Stimulated activated CD4-positive, alpha-beta T cell treated with anti-CD3 and anti-CD28 coated beads, Interleukin-2, amount 100 ng/mL, for 24 hours (primary cell): ENCODE results near the gene GABBR2.
A peak's percentile ranks its signal among the peaks of the same experiment; 100 is the strongest.

Experiments
- DNase-seq, 2 donors: peaks; one replicate each; pipeline ENCODE4 v3.0.0-alpha.2; 2020

GABBR2 gene

DNA sequence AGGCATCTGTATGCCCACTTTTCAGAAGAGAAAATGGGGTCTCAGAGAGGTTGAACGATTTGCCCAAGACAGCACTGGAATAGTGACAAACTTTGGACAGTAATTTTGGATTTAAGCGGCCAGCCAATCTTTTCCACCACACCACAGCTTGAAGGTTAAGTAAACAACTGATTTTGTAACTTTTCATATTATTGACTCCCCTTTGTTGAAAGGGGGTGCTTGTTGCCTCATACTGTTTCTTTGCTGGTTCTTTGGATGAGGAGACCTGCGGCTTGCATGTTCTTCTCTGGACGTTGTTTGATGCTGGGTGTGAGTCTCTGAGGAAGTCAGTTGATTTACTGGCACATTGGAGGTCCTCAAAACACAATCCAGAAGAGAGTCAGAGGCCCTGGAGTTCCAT, 11.7 kb upstream of the GABBR2 start:
- DNase-seq = no peak

DNA sequence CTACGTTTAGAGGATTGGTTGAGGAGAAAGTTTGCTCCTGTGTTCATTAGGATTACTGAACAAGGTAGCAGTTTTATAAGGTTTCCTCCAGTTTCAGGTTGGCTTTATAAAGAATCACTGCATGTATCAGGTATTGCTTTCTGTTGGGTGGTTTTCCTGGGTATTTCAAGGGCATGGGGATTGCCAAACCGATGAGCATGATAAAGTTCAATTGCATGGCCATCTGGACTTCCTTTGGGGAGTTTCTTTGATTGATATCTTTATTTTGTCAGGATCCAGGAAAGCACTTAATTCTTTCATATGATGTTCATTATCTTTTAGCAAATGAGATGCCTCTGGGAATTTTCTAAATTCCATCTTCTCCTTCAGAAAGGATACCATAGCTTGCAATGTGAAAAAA, 10.3 kb upstream of the GABBR2 start:
- DNase-seq = no peak

DNA sequence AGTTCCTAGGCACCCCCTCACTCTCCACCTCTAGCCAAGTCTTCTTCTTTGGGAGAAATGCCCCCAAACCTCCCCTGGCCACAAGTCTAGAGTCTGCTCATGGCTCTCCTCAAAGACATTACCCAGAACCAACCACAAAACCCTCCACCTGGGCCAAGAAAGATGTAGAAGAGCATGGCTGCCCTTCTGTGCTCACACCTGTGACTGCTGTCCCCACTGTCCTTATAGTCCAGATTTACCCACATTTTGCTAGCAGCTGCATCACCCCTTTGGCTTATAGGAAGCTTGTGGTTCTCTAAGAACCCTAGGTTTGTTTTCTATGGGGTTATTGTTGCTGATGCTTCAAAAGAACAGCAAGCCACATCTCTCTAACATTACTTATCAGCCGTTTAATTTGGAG, 6.1 kb upstream of the GABBR2 start:
- no peak for DNase-seq

DNA sequence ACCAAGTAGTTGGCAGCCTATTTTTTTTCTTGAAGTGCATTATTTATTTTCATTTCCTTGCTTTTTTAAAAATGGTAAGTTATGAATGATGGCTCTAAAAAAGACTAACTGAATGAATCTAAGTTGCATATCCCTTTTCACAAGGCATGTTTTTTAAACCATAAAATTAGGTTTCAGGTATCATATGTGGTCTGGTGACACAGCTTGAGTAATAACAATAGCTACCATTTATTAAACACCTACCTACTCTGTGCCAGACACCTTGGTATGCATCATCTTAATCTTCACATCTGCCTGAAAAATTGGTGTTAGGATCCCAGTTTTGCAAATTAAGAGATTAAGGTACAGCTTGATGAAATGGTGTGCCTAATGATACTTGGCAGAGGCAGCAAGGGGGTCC, 4.3 kb upstream of the GABBR2 start:
- no peak for DNase-seq

DNA sequence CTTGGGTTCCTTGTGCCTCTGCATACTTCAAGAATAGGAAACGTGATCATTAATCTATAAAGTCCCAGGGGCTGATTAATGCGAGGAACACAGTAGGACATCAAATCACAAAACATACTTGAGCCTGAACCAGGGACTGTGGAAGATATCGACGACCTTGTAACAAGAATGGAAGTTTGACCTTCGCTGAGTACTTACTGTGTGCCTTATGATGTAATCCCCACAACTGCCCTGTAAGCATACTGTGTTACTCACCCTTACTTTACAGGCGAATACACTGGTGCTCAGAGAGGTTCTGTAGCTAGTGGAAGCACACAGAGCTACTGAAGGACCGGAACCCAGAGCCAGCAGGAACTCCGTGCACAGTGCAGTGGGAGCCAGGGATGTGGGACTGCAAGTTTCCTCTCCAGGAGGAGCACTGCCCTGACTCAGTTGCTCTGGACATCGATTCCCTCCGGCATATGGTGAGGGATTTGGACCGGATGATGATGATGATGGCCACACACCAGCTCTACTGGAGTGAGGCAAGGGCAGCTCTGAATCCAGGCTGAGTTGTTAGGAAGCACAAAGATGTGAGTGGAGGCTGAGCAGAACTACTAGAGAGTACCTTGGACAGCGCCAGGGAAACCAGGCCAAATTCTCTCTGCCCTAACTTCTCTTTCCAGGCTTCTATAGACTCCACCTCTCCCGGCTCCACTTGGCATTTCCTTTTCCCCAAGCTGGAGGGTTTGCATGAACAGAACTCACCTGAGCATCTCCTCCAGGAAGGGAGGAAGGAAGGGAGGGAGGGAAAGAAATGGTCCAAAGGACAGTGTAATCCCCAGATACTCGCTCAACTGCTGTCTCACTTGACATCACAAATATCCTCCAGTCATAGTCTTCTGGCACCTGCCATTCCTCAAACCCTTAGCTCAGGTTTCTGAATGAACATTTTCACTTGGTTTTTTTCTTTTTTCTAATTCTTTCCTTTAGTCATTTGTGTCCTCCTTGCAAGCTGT, 1.5 kb upstream of the GABBR2 start:
- no peak for DNase-seq

DNA sequence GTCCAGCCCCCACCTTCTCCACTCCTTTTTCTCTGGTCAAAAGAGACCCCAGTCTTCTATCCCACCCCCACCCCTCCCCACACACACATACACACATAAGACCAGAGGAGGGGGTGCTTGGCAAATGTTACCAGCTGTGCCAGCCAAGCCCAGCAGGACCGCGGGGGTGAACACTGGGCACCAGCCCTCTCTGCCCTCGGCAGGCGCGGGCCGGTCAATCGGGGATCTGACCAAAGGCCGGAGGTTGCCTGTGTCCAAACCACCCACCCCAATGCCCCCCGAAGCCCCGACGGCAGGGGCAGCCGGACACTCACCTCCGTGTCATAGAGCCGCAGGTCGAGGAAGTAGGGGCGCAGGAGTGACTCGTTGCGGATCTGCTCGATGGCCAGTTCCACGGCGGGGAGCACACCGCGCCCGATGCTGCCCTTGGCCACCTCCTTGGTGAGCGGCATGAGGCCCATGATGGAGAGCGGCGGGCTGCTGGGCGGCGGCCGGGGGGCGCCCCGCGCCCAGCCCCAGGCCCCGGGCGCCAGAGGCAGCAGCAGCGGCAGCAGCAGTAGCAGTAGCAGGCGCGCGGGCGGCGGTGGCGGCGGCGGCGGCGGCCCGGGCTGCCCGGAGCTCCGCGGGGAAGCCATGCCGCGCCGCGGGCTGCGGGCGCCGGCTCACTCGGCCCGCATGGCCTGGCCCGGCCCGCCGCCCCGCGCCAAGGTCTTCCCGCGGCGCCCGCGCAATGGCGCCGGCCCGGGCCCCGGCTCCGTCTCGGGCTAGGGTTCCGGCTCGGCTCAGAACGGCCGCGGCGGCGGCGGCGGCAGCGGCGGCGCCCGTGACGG, 417 bp downstream of the GABBR2 start:
- DNase-seq = peak in 1 of 2 donors; percentile 18

DNA sequence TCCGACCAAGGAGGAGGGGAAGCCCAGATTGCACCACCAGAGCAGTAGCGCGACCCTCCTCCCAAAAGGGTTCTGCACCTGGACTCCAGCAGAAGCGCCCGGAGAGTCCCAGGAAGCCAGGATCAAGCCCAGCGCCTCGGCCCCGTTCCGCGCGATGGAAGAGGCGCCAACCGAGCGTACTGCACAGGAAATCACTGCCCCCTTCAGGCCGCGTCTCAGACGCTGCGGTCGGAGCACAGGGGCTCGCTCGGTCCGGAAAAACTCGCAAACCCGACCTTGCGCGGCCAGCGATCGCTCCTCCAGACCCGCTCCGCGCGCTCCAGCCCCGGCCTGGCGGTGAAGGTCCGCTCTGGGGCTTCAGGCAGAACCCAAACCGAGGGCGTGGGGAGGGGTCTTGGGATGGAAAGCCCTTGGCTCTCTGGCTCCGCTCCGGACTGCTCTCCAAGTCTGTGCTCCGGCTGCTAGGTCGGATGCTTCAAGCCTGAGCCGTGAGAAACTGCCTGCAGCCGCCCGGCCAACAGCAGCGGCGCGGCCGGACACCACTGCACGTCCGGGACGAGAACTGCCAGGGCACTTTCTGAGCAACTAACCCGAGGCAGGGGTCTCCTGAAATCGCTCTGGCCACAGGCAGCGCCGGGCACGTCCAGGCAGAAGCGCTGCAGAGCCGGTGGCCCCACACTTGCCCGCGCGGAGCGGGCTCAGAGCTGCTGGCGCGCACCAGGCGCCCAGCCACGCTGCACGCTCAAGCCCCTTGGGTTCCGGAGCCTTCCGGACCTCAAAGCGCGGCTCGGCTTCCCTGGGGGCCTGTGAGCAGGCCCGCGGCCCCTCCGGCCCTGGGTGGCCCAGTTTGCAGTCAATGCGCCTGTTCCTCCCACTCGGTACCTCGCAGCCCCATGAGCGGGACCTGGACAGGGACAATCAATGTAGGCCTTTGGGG, 1.3 kb downstream of the GABBR2 start:
- DNase-seq = peak in 1 of 2 donors; percentile 58

DNA sequence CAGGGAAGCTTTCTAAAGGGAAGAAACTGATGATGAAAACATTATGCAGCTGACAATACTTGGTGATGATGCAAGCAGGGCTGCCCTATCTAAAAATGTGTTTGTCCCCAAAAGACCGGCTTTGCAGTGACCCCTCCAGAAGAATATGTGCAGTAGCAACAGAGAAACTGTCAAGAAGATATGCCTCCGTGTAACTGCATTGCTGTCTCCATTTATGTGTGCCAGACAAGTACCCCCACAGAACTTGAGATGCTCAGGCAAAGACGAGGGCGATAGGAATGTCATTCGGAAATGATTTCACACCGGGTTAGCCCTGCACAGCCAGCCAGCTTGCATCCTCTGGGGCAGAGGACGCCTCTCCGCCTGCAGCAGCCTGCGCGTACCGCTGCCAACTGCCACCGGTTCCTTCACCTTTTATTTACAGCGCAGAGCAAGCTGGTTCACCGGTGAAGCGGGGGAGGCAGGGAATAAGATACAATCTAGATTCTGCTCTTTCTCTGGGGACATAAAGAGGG, 2.0 kb downstream of the GABBR2 start:
- DNase-seq = no peak

DNA sequence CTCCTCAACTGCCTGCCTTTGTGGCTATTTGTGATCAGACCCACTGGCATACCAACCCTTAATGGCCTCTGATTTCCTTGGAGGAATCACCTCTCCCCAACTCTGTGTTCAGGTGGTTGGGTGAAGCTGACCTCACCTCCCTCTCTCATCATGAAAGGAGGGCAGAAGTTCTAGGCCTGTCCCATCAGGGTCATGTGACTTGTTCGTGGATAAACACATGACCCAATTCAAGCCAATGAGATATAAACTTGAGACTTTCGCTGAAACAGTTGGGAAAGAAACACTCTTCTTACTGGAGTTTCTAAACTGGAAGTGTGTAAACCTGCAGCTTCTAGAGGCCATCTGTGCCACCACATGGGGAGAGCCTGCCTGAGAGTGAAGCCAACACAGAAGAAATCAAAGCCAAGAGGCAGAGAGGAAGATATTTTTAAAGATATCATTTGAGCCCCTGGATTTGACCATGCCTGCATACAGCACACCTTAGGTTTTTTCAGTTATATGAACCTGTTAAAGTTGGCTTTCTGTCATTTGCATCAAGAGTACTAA, 5.8 kb downstream of the GABBR2 start:
- DNase-seq = no peak

DNA sequence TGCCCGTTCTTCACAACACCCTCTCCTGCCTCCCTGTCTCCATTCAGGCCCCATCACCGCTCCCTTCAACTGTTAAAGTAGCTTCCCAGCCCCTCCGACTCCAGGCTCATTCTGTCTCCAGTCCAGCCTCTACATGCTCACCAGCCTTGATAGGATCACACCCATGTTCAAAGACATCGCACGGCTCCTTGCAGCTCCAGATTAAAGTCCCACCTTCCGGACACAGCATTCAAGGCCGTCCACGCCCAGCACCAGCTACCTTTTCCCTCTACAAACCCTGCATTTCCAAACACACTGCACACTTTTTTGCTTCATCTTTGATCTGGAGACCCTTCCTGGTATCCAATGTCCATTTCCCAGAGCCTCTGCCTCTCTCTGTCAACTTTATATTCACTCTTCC, 6.4 kb downstream of the GABBR2 start:
- no peak for DNase-seq

DNA sequence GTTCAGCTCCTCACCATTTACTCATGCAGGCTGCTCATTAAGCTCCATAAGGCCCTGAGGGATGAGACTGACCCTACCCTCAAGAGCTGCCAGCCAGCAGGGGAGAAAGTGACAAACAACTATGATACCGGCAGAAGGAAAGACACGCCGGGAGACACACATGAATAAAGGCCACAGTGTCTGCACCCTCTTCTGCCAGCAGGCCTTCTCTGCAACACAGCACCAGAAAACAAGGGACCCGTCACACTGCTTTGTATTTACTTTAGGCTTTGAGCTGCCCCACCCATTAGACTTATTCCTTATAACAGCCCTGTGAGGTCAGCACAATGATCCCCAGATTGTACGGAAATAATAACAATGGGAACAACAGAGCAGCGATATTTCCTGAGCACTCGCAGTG, 7.2 kb downstream of the GABBR2 start:
- no peak for DNase-seq

DNA sequence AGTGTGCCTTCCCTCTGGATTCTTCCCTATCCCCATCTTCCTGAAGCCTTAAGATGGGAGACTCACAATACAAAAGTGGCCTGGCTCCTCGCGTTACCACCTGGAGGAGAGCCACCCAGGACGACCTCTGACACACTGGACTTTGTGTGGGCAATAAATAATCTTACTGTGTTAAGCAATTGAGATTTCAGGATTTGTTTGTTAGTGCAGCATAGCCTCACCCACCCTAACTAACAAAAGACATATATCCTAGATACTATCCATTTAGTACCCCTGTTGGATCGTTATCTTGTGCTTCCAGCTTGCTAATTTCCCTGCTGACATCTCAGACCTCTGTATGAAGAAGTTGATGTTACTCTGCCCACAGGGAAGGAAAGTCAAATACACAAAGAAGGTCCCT, 7.9 kb downstream of the GABBR2 start:
- DNase-seq = no peak

DNA sequence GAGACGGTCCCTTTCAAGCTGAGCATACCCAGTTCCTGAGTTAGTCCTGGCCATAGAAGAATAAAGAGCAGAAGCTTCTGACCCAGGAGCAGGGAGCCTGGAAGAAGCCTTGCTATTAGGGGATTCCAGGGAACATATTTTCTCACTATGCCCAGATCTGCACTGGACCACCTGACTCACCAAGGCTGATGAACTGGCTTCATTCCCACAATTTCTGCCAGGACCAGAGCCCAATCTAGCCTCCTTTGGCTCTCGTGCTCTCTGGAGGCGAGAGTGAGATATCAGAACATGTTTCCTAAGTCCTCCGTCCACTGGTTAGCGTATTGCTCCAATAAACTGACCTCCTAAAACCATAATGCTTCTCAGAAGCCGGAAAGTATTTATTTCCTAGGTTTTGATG, 9.9 kb downstream of the GABBR2 start:
- DNase-seq = no peak

DNA sequence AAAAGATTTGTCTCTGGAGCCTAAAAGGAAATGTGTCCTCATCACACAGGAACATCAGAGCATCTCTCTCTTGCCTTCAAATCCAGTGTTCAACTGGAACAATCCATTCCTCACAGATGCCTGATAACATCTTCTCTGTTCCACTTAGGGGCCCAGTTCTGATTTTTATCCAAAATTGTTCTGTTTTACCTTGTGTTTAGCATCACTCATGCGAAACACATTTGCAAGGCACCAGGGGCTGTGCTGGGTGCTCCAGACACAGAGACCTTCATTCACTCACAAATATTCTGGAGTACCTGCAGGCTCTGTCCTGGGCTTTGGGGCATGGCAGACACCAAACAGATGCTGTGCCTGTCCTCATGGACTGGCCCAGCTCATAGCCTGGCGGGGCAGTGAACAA, 13.8 kb downstream of the GABBR2 start:
- DNase-seq = no peak

DNA sequence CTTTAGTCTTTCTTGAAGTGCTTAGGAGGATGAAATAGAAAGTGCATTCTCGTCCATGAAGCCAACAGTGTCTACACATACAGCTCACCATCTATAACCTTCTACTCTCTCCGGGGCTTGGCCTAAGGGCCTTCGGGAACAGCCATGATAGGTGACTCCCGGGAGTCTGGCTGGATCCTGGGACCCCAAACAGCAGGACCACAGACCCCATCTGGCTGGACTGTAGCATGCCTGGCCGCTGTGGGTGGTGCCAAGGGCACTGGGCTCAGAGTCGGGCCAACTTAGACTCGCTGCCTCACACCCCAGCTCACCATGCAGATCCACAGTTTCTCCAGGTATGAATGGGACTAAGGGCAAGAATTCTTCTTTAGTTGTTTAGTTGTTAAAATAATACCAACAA, 16.3 kb downstream of the GABBR2 start:
- DNase-seq = no peak

DNA sequence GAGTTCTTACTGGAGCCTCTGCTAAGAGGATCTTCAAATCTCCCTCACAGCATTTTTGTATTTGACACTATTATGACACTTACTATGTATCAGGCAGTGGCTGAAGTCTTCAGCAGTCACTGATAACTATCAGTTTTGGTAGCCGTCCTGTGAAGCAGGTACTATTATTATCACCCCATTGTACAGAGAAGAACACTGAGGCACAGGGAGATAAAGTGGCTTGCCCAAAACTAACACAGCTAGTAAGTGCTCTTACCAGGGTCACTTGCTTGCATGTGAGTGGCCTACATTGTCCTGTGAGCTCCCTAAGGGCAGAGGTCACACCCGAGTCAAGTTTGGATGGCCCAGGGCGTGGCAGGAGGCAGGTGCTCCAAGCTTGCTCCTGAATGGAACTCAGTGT, 16.8 kb downstream of the GABBR2 start:
- DNase-seq = no peak

DNA sequence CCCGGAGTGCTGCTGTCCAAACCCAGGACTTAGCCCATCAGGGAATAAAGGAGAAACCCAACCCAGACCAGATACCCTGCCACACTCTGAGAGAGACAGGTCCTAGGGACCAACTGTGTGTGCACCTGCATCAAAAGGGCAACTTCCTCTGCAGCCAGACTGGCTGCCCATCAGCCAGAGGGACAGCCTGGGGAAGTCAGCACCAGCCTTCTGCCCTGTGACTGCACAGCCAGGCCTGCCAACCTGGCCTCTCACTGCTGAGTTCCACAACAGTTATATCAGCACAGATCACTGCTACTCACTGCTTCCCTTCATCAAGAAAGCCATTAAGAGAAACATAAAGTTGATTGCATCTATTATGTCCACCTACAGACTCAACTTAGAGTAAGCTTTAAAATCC, 18.0 kb downstream of the GABBR2 start:
- DNase-seq = no peak

DNA sequence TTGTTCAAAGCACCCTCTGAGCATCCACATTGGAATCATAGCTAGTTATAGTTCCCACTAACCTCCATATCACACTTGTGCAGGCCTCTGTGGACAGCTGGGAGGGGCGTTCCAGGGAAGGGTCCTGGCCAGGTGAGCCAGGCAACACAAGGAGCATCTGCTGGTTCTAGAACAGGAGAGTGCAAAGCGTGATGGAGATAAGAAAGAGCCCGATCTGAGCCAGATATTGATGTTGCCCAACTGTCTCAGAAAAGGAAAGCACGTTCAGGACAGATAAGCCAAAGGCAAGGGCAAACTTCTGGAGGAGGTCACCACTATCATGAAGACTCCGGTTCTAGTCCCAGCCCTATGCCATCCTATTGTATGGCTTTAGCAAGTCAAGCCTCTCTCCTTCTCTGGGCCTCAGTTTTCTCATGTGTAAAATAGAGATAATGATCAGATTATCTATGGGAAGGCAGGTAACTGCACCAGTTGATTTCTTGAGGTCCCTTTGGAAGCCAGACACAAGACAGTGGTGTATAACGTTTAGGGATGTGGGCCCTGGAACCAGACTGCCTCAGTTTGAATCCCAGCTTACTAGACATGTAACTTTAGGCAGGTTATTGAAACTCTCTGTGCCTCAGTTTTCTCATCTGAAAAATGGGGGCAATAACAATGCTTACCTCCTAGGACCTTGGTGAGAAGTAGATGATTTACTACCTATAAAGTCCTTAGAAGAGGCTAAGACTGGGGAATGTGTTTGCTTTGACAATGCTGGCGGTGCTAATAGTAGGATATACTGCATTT, 19.8 kb downstream of the GABBR2 start:
- DNase-seq = no peak

DNA sequence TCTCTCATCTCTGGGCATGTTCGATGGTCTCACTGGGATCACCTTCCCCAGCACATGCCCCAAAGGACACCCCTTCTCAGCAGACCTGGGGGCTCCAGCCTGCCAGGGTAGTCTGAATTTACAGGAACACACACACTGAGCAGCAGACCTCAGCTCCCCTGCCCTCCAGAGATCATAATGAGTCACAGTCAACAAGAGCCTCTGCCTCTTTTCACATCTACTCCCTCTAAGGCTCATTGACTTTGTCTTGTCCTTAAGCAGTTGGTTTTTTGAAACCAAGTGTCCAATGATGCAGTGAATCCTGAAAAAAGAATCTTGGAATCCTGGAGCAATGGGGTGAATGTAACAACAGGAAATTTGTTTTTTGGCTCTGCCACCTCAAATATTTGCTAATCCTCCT, 20.8 kb downstream of the GABBR2 start:
- no peak for DNase-seq

DNA sequence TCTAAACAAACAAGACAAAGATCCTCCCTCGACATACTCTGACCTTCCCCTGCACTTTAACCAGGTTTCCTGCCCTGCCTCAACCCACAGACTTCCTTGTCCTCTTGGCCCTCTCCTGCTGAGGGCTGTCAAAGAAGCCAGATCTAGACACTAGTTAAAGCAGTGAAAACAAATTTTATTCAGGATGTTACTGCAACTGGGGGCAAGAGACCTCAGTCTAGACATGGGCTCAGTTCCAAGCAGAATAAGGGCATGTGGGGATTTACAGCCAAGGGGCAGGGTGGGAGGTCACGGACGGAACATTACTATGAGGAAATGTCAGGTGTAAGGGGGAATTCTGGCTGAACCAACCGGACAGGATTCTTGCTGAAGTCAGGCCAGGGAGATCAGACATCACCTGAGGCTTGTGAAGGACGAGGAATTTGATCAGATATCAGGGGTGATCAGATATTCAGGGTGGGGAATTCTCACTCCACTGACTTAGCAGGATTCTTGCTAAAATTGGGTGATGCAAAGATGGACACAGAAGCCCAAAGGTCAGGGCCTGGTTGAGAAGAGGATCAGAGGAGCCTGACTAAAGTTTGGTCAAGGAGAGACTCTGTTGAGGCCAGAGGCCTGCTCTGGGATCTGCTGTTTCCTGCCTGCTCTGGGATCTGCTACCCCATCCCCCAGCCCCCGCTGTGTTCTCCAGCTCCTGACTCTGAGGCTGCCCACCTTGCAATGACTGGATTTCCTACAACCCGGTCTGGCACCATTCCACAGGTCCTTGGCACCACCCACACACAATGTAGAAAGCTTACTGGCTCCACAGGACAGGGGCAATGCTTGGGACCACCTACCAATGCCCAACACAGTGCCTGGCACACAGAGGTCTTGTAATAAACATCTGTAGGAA, 21.5 kb downstream of the GABBR2 start:
- no peak for DNase-seq
